Measurements from ENCODE around the gene ZNF438. TPM values are rescaled to one million over a fixed set of nuclear protein-coding genes. Genes with fewer than 3 reads are reported as not detected.

Gene ZNF438
- total and polyA plus RNA-seq, 10 of the 15 experiments (the other 5 are each of a cell fraction or from before 2014, with no cell fraction given), result 0.93 to 5.2 (median 1.9) TPM

DNA sequence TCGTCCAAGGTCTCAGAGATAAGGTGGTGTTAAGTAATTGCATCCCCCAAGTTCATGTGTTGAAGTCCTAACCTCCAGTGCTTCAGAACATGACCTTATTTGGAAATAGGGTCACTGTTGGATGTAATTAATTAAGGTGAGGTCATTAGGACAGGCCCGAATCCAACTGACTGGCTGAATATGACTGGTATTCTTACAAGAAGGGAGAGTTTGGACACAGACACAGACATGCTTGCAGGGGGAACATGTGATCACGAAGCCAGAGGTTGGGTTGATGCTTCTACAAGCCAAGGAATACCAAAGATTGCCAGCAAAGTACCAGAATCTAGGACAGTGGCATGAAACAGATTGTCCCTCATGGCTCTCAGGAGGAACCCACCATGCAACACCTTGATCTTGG is 228.6 kb downstream of the ZNF438 start (continued):
- TF ChIP-seq, protein P1, sequence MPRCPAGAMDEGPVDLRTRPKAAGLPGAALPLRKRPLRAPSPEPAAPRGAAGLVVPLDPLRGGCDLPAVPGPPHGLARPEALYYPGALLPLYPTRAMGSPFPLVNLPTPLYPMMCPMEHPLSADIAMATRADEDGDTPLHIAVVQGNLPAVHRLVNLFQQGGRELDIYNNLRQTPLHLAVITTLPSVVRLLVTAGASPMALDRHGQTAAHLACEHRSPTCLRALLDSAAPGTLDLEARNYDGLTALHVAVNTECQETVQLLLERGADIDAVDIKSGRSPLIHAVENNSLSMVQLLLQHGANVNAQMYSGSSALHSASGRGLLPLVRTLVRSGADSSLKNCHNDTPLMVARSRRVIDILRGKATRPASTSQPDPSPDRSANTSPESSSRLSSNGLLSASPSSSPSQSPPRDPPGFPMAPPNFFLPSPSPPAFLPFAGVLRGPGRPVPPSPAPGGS (IDR thresholded peaks at IDR 0.05; ENCODE audit: borderline replicate concordance, insufficient read depth, low read depth, low read length, poor library complexity, severe bottlenecking), result no peak
- no peak for TF ChIP-seq ATF7 (IDR thresholded peaks at IDR 0.05; ENCODE audit: low read depth)

DNA sequence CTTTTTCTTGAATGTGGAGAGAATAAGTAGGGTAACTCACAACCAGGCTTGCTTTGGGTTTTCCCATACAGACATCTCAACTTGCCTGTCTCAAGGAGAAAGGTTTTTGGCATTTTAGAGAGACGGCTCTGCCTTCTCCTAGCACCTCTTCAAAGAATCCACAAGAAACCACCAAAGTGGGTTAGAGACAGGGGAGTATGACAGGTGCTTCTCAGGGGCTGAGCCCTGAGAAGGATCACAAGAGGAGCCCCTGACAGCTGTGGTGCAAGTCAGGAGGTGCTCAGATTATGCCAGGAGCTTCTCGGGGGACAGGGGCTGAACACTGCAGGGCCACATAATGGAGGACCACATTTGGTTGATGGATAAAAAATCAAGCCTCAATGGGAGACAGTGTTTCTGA is 231.3 kb downstream of the ZNF438 start:
- in situ Hi-C loops (cut with MboI), result no loop called here
- H3K4me1 ChIP-seq (ENCODE audit: control insufficient read depth, insufficient read depth, low read length), result no peaks in the 10 kb centered on the region
- no peaks in the 10 kb centered on the region for H3K36me3 ChIP-seq (ENCODE audit: control insufficient read depth in 2 of 2, insufficient read depth in 2 of 2, low read length in 1 of 2)
- no peak overlapping the region for H3K4me3 ChIP-seq
- ATAC-seq (no peak), FAIRE-seq (no peak), DNase-seq (ENCODE audit: low read depth, low spot score) (no peak)
- ChIA-PET POLR2A (no interaction called here), SMC1A (ENCODE audit: uncharacterized antibody, unreplicated experiment) (no interaction called here), RAD21 (ENCODE audit: unreplicated experiment) (no interaction called here), CTCF (no interaction called here)
- WGBS (ENCODE audit: insufficient coverage, insufficient replicate concordance, low lambda C conversion rate, missing lambda C conversion rate), result 22% methylated on average over 2 of the region's 2 CpGs
- H3K27ac ChIP-seq (ENCODE audit: control insufficient read depth, insufficient read depth), result no peak overlapping the region
- H2AFZ ChIP-seq (ENCODE audit: control insufficient read depth, low read depth, low read length), result no peak overlapping the region
- H4K20me1 ChIP-seq (ENCODE audit: control insufficient read depth, insufficient read depth), result no peaks in the 10 kb centered on the region
- no peak overlapping the region for H3K9ac ChIP-seq (ENCODE audit: control insufficient read depth, insufficient read depth, low read length)
- no peak overlapping the region for H3K4me2 ChIP-seq (ENCODE audit: control insufficient read depth, insufficient read depth)
- no peaks in the 10 kb centered on the region for H3K27me3 ChIP-seq (replicated peaks in 1 of 2; ENCODE audit: control insufficient read depth in 2 of 2, insufficient read depth in 2 of 2, low read length in 1 of 2)
- intact Hi-C loops (cut with micrococcal nuclease; ENCODE audit: unreplicated experiment), result no loop called here
- H3K9me3 ChIP-seq (replicated peaks; ENCODE audit: control insufficient read depth, insufficient read depth, low read length), result no peaks in the 10 kb centered on the region
- no peak for TF ChIP-seq GATAD2B (conservative IDR thresholded peaks at IDR 0.05; ENCODE audit: low read depth)
- TF ChIP-seq NFYB (IDR thresholded peaks at IDR 0.05; ENCODE audit: insufficient read depth, low read depth, low read length), result no peak
- no peak for TF ChIP-seq NR2C2 (IDR thresholded peaks at IDR 0.05; ENCODE audit: borderline replicate concordance, control insufficient read depth, insufficient read length, low read depth)
- no peak for TF ChIP-seq IKZF1 (conservative IDR thresholded peaks at IDR 0.05)
- no peak for TF ChIP-seq SMAD1 (IDR thresholded peaks at IDR 0.05; ENCODE audit: low read depth, partially characterized antibody)
- TF ChIP-seq ATF3 (IDR thresholded peaks at IDR 0.05; ENCODE audit: borderline replicate concordance, extremely low read depth, low read depth, low read length), result no peak
- TF ChIP-seq STAT1 (conservative IDR thresholded peaks at IDR 0.05), result no peak
- no peak for TF ChIP-seq MYC (IDR thresholded peaks at IDR 0.05; ENCODE audit: insufficient read depth, insufficient read length, insufficient replicate concordance, low read length, severe bottlenecking)
- no peak for TF ChIP-seq NR2C1 (IDR thresholded peaks at IDR 0.05)
- no peak for TF ChIP-seq ZNF274 (IDR thresholded peaks at IDR 0.05; ENCODE audit: insufficient read depth, insufficient read length)
- TF ChIP-seq ZNF622 (IDR thresholded peaks at IDR 0.05), result no peak
- TF ChIP-seq, protein P2, sequence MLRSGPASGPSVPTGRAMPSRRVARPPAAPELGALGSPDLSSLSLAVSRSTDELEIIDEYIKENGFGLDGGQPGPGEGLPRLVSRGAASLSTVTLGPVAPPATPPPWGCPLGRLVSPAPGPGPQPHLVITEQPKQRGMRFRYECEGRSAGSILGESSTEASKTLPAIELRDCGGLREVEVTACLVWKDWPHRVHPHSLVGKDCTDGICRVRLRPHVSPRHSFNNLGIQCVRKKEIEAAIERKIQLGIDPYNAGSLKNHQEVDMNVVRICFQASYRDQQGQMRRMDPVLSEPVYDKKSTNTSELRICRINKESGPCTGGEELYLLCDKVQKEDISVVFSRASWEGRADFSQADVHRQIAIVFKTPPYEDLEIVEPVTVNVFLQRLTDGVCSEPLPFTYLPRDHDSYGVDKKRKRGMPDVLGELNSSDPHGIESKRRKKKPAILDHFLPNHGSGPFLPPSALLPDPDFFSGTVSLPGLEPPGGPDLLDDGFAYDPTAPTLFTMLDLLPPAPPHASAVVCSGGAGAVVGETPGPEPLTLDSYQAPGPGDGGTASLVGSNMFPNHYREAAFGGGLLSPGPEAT (IDR thresholded peaks at IDR 0.05; ENCODE audit: low read depth), result no peak
- no TSS peak for BruUV-seq (replicated peaks)
- H3K79me2 ChIP-seq (ENCODE audit: control insufficient read depth, insufficient read depth, low read length), result no peaks in the 10 kb centered on the region
